Activated T-helper 17 cell treated with anti-CD3 and anti-CD28 coated beads, Interleukin-2, amount 50 U/mL, for 72 hours (primary cell): Measurements from ENCODE around the gene S100PBP. TPM values are rescaled to one million over a fixed set of nuclear protein-coding genes. Genes with fewer than 3 reads are reported as not detected.

Experiments
- ATAC-seq: fragments of 150-1000 bp; cut with Tn5 transposase; replicated peaks from 2 replicates; pipeline ENCODE4 v1.10.0; 2021; ENCODE audit warnings: mild to moderate bottlenecking, moderate library complexity
- H3K27ac Mint-ChIP-seq: one replicate; pipeline ENCODE4 v1.8.0; 2022; ENCODE audit warnings: mixed read lengths
- H3K27me3 Mint-ChIP-seq: one replicate; pipeline ENCODE4 v1.8.0; 2022; ENCODE audit warnings: mixed read lengths
- H3K36me3 Mint-ChIP-seq: one replicate; pipeline ENCODE4 v1.8.0; 2022; ENCODE audit warnings: low read depth, mild to moderate bottlenecking, mixed read lengths
- H3K4me1 Mint-ChIP-seq: one replicate; pipeline ENCODE4 v1.8.0; 2022; ENCODE audit warnings: mixed read lengths
- H3K4me3 Mint-ChIP-seq: one replicate; pipeline ENCODE4 v1.8.0; 2022; ENCODE audit warnings: mild to moderate bottlenecking, mixed read lengths
- H3K9me3 Mint-ChIP-seq: one replicate; pipeline ENCODE4 v1.8.0; 2022; ENCODE audit warnings: mixed read lengths
- total RNA-seq, 2 donors: library from RNA; stranded (reverse); gene quantifications; one replicate each; pipeline ENCODE4 v1.2.3, GENCODE V29; 2022

Gene S100PBP
- total RNA-seq, 2 donors from 2014 or later: 42.7 to 48.1 TPM

- Mint-ChIP-seq H3K4me1 (no peaks in the 10 kb centered on the region), H3K36me3 (peaks cover 38% of the 10 kb centered on the region), H3K9me3 (no peaks in the 10 kb centered on the region), H3K27ac (no peak overlapping the region), H3K27me3 (peaks cover 20% of the 10 kb centered on the region), H3K4me3 (no peak overlapping the region)
- ATAC-seq: no peak
These were observed 48.4 kb downstream of the S100PBP start for GRCh38 chr1:32865639-32866405.

- Mint-ChIP-seq H3K4me3 (no peak overlapping the region), H3K36me3 (peaks cover 34% of the 10 kb centered on the region), H3K9me3 (no peaks in the 10 kb centered on the region), H3K4me1 (no peaks in the 10 kb centered on the region), H3K27me3 (peaks cover 31% of the 10 kb centered on the region), H3K27ac (no peak overlapping the region)
- no peak for ATAC-seq
These were observed 49.7 kb downstream of the S100PBP start for GRCh38 chr1:32867151-32867550.

GRCh38 chr1:32867671-32868070, 50.2 kb downstream of the S100PBP start:
- H3K4me1 Mint-ChIP-seq: peaks cover 3% of the 10 kb centered on the region
- H3K27me3 Mint-ChIP-seq: peaks cover 33% of the 10 kb centered on the region
- no peak overlapping the region for H3K4me3 Mint-ChIP-seq
- no peaks in the 10 kb centered on the region for H3K9me3 Mint-ChIP-seq
- peaks cover 31% of the 10 kb centered on the region for H3K36me3 Mint-ChIP-seq
- ATAC-seq: no peak
- H3K27ac Mint-ChIP-seq: no peak overlapping the region

- Mint-ChIP-seq H3K36me3 (peaks cover 26% of the 10 kb centered on the region), H3K9me3 (no peaks in the 10 kb centered on the region), H3K27me3 (peaks cover 35% of the 10 kb centered on the region), H3K4me3 (no peak overlapping the region), H3K27ac (no peak overlapping the region), H3K4me1 (peaks cover 5% of the 10 kb centered on the region)
- ATAC-seq: no peak
These were observed 50.6 kb downstream of the S100PBP start for GRCh38 chr1:32868085-32868484.

- H3K36me3 Mint-ChIP-seq: peaks cover 26% of the 10 kb centered on the region
- H3K9me3 Mint-ChIP-seq: no peaks in the 10 kb centered on the region
- H3K27ac Mint-ChIP-seq: no peak overlapping the region
- ATAC-seq: no peak
- peak overlapping the region; percentile 58 for H3K4me3 Mint-ChIP-seq
- H3K4me1 Mint-ChIP-seq: peaks cover 5% of the 10 kb centered on the region
- peaks cover 35% of the 10 kb centered on the region for H3K27me3 Mint-ChIP-seq
These were observed 51.5 kb downstream of the S100PBP start for GRCh38 chr1:32868806-32869455.

GRCh38 chr1:32869923-32870614, 52.6 kb downstream of the S100PBP start:
- no peak for ATAC-seq
- Mint-ChIP-seq H3K27me3 (peaks cover 39% of the 10 kb centered on the region), H3K4me1 (peaks cover 5% of the 10 kb centered on the region), H3K4me3 (peak overlapping the region; percentile 58), H3K36me3 (peaks cover 26% of the 10 kb centered on the region), H3K27ac (no peak overlapping the region), H3K9me3 (no peaks in the 10 kb centered on the region)

GRCh38 chr1:32870615-32871363, 53.3 kb downstream of the S100PBP start, which contains the start of gene FNDC5:
TSS of gene FNDC5 (minus strand) at chr1:32870912.
- peaks cover 46% of the 10 kb centered on the region for H3K27me3 Mint-ChIP-seq
- H3K9me3 Mint-ChIP-seq: no peaks in the 10 kb centered on the region
- peaks cover 26% of the 10 kb centered on the region for H3K36me3 Mint-ChIP-seq
- no peak for ATAC-seq
- no peak within 1 kb of the TSS for H3K27ac Mint-ChIP-seq
- H3K4me1 Mint-ChIP-seq: peaks cover 10% of the 10 kb centered on the region
- peak within 1 kb of the TSS; percentile 58 for H3K4me3 Mint-ChIP-seq

- no peak for ATAC-seq
- H3K27ac Mint-ChIP-seq: no peak overlapping the region
- H3K4me1 Mint-ChIP-seq: peaks cover 11% of the 10 kb centered on the region
- peaks cover 26% of the 10 kb centered on the region for H3K36me3 Mint-ChIP-seq
- H3K9me3 Mint-ChIP-seq: no peaks in the 10 kb centered on the region
- H3K27me3 Mint-ChIP-seq: peaks cover 48% of the 10 kb centered on the region
- peak overlapping the region; percentile 46 for H3K4me3 Mint-ChIP-seq
These were observed 54.1 kb downstream of the S100PBP start for GRCh38 chr1:32871364-32872191.

- peaks cover 11% of the 10 kb centered on the region for H3K4me1 Mint-ChIP-seq
- H3K4me3 Mint-ChIP-seq: no peak overlapping the region
- H3K9me3 Mint-ChIP-seq: no peaks in the 10 kb centered on the region
- H3K36me3 Mint-ChIP-seq: peaks cover 23% of the 10 kb centered on the region
- peaks cover 48% of the 10 kb centered on the region for H3K27me3 Mint-ChIP-seq
- no peak for ATAC-seq
- H3K27ac Mint-ChIP-seq: no peak overlapping the region
These were observed 54.7 kb downstream of the S100PBP start for GRCh38 chr1:32872192-32872460.

- Mint-ChIP-seq H3K4me3 (no peak overlapping the region), H3K36me3 (peaks cover 19% of the 10 kb centered on the region), H3K27ac (no peak overlapping the region), H3K27me3 (peaks cover 50% of the 10 kb centered on the region), H3K9me3 (no peaks in the 10 kb centered on the region), H3K4me1 (peaks cover 11% of the 10 kb centered on the region)
- ATAC-seq: no peak
These were observed 56.0 kb downstream of the S100PBP start for GRCh38 chr1:32873484-32873883.

GRCh38 chr1:32874860-32875752, 57.7 kb downstream of the S100PBP start:
- peak overlapping the region; percentile 36 for H3K27ac Mint-ChIP-seq
- no peaks in the 10 kb centered on the region for H3K9me3 Mint-ChIP-seq
- ATAC-seq: no peak
- peaks cover 11% of the 10 kb centered on the region for H3K4me1 Mint-ChIP-seq
- no peak overlapping the region for H3K4me3 Mint-ChIP-seq
- peaks cover 35% of the 10 kb centered on the region for H3K27me3 Mint-ChIP-seq
- peaks cover 2% of the 10 kb centered on the region for H3K36me3 Mint-ChIP-seq

GRCh38 chr1:32876341-32877210, 59.1 kb downstream of the S100PBP start:
- Mint-ChIP-seq H3K27me3 (peaks cover 31% of the 10 kb centered on the region), H3K36me3 (no peaks in the 10 kb centered on the region), H3K9me3 (no peaks in the 10 kb centered on the region), H3K4me1 (peaks cover 11% of the 10 kb centered on the region), H3K27ac (no peak overlapping the region), H3K4me3 (no peak overlapping the region)
- ATAC-seq: peak; percentile 84
